Activated T-cell treated with anti-CD3 and anti-CD28 coated beads for 48 hours (primary cell): ENCODE data around the gene TRIAP1.

ENCODE experiments used
- DNase-seq: peaks from one replicate; pipeline ENCODE4 v3.0.0-alpha.2; 2020; ENCODE audit warnings: low read depth

The TRIAP1 gene

GRCh38 chr12:120429368-120429767 lies 16.8 kb downstream of the TRIAP1 start:
- DNase-seq = no peak

- DNase-seq = no peak
These were observed 17.5 kb downstream of the TRIAP1 start for GRCh38 chr12:120428597-120429229.

GRCh38 chr12:120425797-120426196 lies 20.4 kb downstream of the TRIAP1 start:
- no peak for DNase-seq

GRCh38 chr12:120422892-120423456 lies 23.2 kb downstream of the TRIAP1 start:
- DNase-seq = no peak

- DNase-seq = no peak
These were observed 24.5 kb downstream of the TRIAP1 start for GRCh38 chr12:120421701-120422100.

- no peak for DNase-seq
These were observed 28.1 kb downstream of the TRIAP1 start for GRCh38 chr12:120417917-120418580.

GRCh38 chr12:120416490-120417216 lies 29.5 kb downstream of the TRIAP1 start:
- DNase-seq = no peak

GRCh38 chr12:120413901-120414695 lies 32.1 kb downstream of the TRIAP1 start:
- no peak for DNase-seq

GRCh38 chr12:120412421-120412820 lies 33.8 kb downstream of the TRIAP1 start:
- DNase-seq = no peak

GRCh38 chr12:120408771-120409170 lies 37.4 kb downstream of the TRIAP1 start:
- DNase-seq = no peak

- no peak for DNase-seq
These were observed 39.6 kb downstream of the TRIAP1 start for GRCh38 chr12:120406553-120406952.

- DNase-seq = no peak
These were observed 40.1 kb downstream of the TRIAP1 start for GRCh38 chr12:120406069-120406468.

- no peak for DNase-seq
These were observed 41.9 kb downstream of the TRIAP1 start for GRCh38 chr12:120404271-120404670.

GRCh38 chr12:120403869-120404268 lies 42.3 kb downstream of the TRIAP1 start:
- no peak for DNase-seq

- DNase-seq = no peak
These were observed 44.0 kb downstream of the TRIAP1 start for GRCh38 chr12:120402217-120402616.

- peak; percentile 2 for DNase-seq
These were observed 46.7 kb downstream of the TRIAP1 start for GRCh38 chr12:120399531-120399930.

- no peak for DNase-seq
These were observed 48.2 kb downstream of the TRIAP1 start for GRCh38 chr12:120397824-120398540.

- no peak for DNase-seq
These were observed 51.5 kb downstream of the TRIAP1 start for GRCh38 chr12:120394483-120395367.
